PC-9 (cell line): ENCODE results near the gene SIK1.

ENCODE experiments used
- EZH2 ChIP-seq: fragments of 200-600 bp; sonication (generic); IDR thresholded peaks from 2 replicates; pipeline ENCODE4 v1.8.0; 2017; ENCODE audit warnings: antibody characterized with exemption, low read depth
- TF ChIP-seq, protein P1 (sequence below): fragments of 200-600 bp; sonication (generic); conservative IDR thresholded peaks from 2 replicates; pipeline ENCODE4 v1.6.1; 2017; ENCODE audit warnings: mixed run types, antibody characterized with exemption, mild to moderate bottlenecking, moderate library complexity

DNA sequence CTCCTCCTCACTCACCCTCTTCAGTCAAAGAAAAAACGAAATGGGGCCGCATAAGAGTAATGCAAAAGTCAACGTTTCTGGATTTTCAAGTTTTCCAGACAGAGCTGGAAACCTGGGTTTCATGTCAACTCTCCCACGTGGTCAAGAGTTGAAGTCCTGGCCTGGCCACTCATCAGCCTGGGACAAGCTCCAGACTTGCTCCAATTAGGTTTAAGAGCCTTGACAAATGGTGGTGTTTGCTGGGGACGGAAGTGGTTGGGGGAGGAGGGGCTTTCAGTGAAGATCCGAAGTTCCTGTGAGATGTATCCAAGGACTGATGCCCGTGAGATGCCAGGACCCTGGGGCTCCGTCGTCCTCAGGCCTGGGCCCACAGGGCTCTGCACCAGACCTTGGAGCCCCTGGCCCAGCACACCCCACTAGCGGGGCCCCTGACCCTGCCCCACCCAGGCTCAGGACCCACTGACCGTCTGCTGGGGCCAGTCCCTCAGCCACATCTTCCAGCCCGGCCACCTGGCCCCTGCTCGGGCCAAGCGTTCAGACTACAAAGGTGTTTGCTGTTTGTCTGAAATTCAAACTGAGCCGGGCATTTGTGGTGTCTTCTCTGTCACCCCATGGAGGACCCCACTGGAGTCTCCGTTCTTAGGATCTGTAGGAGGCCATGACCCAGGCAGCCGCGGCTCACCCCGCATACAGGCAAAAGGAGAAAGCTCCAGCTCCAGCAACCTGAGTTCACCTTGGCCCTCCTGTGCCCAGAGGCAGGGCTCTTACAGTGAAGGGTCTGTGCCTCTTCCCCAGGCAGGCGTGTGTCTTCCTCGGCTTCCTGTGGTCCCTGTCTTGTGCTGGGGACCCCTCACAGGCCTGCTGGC, 53.3 kb downstream of the SIK1 start:
- TF ChIP-seq, protein P1, sequence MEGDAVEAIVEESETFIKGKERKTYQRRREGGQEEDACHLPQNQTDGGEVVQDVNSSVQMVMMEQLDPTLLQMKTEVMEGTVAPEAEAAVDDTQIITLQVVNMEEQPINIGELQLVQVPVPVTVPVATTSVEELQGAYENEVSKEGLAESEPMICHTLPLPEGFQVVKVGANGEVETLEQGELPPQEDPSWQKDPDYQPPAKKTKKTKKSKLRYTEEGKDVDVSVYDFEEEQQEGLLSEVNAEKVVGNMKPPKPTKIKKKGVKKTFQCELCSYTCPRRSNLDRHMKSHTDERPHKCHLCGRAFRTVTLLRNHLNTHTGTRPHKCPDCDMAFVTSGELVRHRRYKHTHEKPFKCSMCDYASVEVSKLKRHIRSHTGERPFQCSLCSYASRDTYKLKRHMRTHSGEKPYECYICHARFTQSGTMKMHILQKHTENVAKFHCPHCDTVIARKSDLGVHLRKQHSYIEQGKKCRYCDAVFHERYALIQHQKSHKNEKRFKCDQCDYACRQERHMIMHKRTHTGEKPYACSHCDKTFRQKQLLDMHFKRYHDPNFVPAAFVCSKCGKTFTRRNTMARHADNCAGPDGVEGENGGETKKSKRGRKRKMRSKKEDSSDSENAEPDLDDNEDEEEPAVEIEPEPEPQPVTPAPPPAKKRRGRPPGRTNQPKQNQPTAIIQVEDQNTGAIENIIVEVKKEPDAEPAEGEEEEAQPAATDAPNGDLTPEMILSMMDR, result no peak
- no peak for TF ChIP-seq EZH2
